Common myeloid progenitor, CD34-positive (primary cell): ENCODE measurements around the gene CAMKK1.

ENCODE experiments used
- CTCF ChIA-PET: fragments of 350-600 bp; sonication (Branson Sonifier 250); formaldehyde crosslinking; loops from one replicate; lab custom pipeline; 2021; ENCODE audit warnings: antibody characterized with exemption; lab: Charles Lee
- POLR2A ChIA-PET: fragments of 350-600 bp; sonication (Branson Sonifier 250); formaldehyde crosslinking; loops from one replicate; lab custom pipeline; 2021; ENCODE audit warnings: antibody characterized with exemption; lab: Charles Lee
- DNase-seq, 3 donors: peaks; one replicate each; pipeline versions ENCODE4 v3.0.0 to v3.0.0-alpha.2; 2013
- H3K27ac ChIP-seq, 2 experiments: 1 replicate in 1 of 2; 2 replicates in 1 of 2; pipeline ENCODE4 v1.7.0; 2013; ENCODE audit warnings: inconsistent platforms in 2 of 2, low read length in 2 of 2, mild to moderate bottlenecking in 2 of 2, low read depth in 1 of 2, moderate library complexity in 1 of 2; ENCODE audit not compliant: severe bottlenecking in 2 of 2, insufficient read depth in 1 of 2, poor library complexity in 1 of 2
- H3K27me3 ChIP-seq, 5 experiments: replicated peaks in 2 of 5; 1 replicate in 3 of 5; 2 replicates in 2 of 5; pipeline versions ENCODE4 v1.6.1 to v1.7.0; 2013; ENCODE audit warnings: low read length in 4 of 5, mild to moderate bottlenecking in 2 of 5, moderate library complexity in 2 of 5, inconsistent platforms in 1 of 5; ENCODE audit not compliant: insufficient read depth in 5 of 5, control insufficient read depth in 4 of 5
- H3K36me3 ChIP-seq, 4 experiments: 1 replicate in 2 of 4; 2 replicates in 2 of 4; pipeline versions ENCODE4 v1.6.1 to v1.7.0; 2013; ENCODE audit warnings: low read length in 3 of 4, control low read depth in 1 of 4, mild to moderate bottlenecking in 1 of 4; ENCODE audit not compliant: control insufficient read depth in 4 of 4, insufficient read depth in 4 of 4
- H3K4me1 ChIP-seq, 4 experiments: 1 replicate in 3 of 4; 2 replicates in 1 of 4; pipeline versions ENCODE4 v1.6.1 to v1.7.1; 2013; ENCODE audit warnings: low read length in 3 of 4, mild to moderate bottlenecking in 3 of 4, control low read depth in 1 of 4, inconsistent platforms in 1 of 4, moderate library complexity in 1 of 4; ENCODE audit not compliant: control insufficient read depth in 4 of 4, insufficient read depth in 4 of 4; ENCODE audit errors: control extremely low read depth in 1 of 4
- H3K4me3 ChIP-seq, 7 experiments: 1 replicate in 4 of 7; 2 replicates in 3 of 7; pipeline versions ENCODE4 v1.5.1 to v1.7.0; 2013; ENCODE audit warnings: mild to moderate bottlenecking in 7 of 7, low read length in 6 of 7, moderate library complexity in 6 of 7, inconsistent platforms in 2 of 7, low read depth in 2 of 7, control low read depth in 1 of 7; ENCODE audit not compliant: insufficient read depth in 4 of 7, control insufficient read depth in 1 of 7; ENCODE audit errors: extremely low read depth in 1 of 7
- H3K9me3 ChIP-seq, 5 experiments: 1 replicate in 4 of 5; 2 replicates in 1 of 5; pipeline versions ENCODE4 v1.6.1 to v1.7.1; 2013; ENCODE audit warnings: low read length in 4 of 5, mild to moderate bottlenecking in 2 of 5, inconsistent platforms in 1 of 5, low read depth in 1 of 5, moderate library complexity in 1 of 5; ENCODE audit not compliant: control insufficient read depth in 4 of 5, insufficient read depth in 2 of 5; ENCODE audit errors: control extremely low read depth in 1 of 5
- WGBS: methylation state at CpG from one replicate; pipeline ENCODE4 v1.1.5; 2013; ENCODE audit not compliant: insufficient coverage; 5-methylcytosine and 5-hydroxymethylcytosine counted together

Gene CAMKK1

GRCh38 chr17:3917391-3917931, 24.6 kb upstream of the CAMKK1 start:
- ChIA-PET POLR2A (interaction anchor here (0.7 to 2.8 kb wide), 4 partner anchors 18 to 89 kb away, joined by 3 to 13 read pairs (median 10); partner anchors contain the start of gene ATP2A3), CTCF (interaction anchor here (1.0 to 3.1 kb wide), 9 partner anchors 13 to 157 kb away, joined by 3 to 15 read pairs (median 3); no protein-coding TSS in a partner anchor)
- Histone ChIP-seq H3K4me1 (peaks cover 5 to 67% (median 61%) of the 10 kb centered on the region in 4 experiments), H3K9me3 (no peaks in the 10 kb centered on the region), H3K27me3 (no peaks in the 10 kb centered on the region), H3K36me3 (peaks cover 0 to 13% (median 2%) of the 10 kb centered on the region in 4 experiments), H3K4me3 (peak overlapping the region in 4 of 7 experiments; percentile 60 to 87 (median 82)), H3K27ac (peak overlapping the region; percentile 97 to 98)
- 11% methylated on average over 11 of the region's 11 CpGs for WGBS
- peak in 1 of 3 donors; percentile 38 for DNase-seq

- peaks cover 8 to 71% (median 66%) of the 10 kb centered on the region in 4 experiments for H3K4me1 ChIP-seq
- peak in 1 of 3 donors; percentile 58 for DNase-seq
- H3K27ac ChIP-seq = peak overlapping the region; percentile 97 to 98
- WGBS = 3% methylated on average over 9 of the region's 10 CpGs
- peak overlapping the region in 5 of 7 experiments; percentile 41 to 87 (median 80) for H3K4me3 ChIP-seq
- ChIA-PET CTCF (interaction anchor here (1.0 to 3.1 kb wide), 15 partner anchors 9 to 158 kb away, joined by 3 to 15 read pairs (median 4); partner anchors contain the start of gene ATP2A3), POLR2A (interaction anchor here (0.7 to 2.8 kb wide), 12 partner anchors 12 to 227 kb away, joined by 3 to 15 read pairs (median 7); partner anchors contain the start of gene ATP2A3)
- no peaks in the 10 kb centered on the region for H3K9me3 ChIP-seq
- H3K36me3 ChIP-seq = peaks cover 0 to 14% (median 2%) of the 10 kb centered on the region in 4 experiments
- no peaks in the 10 kb centered on the region for H3K27me3 ChIP-seq
Observed at GRCh38 chr17:3916825-3917224, 24.0 kb upstream of the CAMKK1 start.

GRCh38 chr17:3915995-3916696, 23.3 kb upstream of the CAMKK1 start, which contains the start of gene P2RX1:
TSS of gene P2RX1 (minus strand) at chr17:3916465. CDS start at chr17:3916225, 240 bp downstream.
- WGBS = under 1% methylated on average over 21 of the region's 28 CpGs
- Histone ChIP-seq H3K36me3 (peaks cover 0 to 14% (median 2%) of the 10 kb centered on the region in 4 experiments), H3K27me3 (no peaks in the 10 kb centered on the region), H3K4me1 (peaks cover 10 to 75% (median 72%) of the 10 kb centered on the region in 4 experiments), H3K4me3 (peak within 1 kb of the TSS; percentile 75 to 92 (median 83)), H3K27ac (peak within 1 kb of the TSS; percentile 97 to 98), H3K9me3 (no peaks in the 10 kb centered on the region)
- ChIA-PET POLR2A (interaction anchor here (0.6 to 2.8 kb wide), 13 partner anchors 11 to 1103 kb away, joined by 3 to 15 read pairs (median 6); partner anchors contain the start of gene ATP2A3), CTCF (interaction anchor here (0.9 to 3.1 kb wide), 17 partner anchors 9 to 95 kb away, joined by 3 to 15 read pairs (median 4); partner anchors contain the start of gene ATP2A3)
- DNase-seq = peak; percentile 96 to 99 (median 99)

- WGBS = 0% methylated on average over 9 of the region's 13 CpGs
- DNase-seq = no peak
- H3K4me3 ChIP-seq = peak overlapping the region; percentile 75 to 92 (median 83)
- peak overlapping the region; percentile 97 to 98 for H3K27ac ChIP-seq
- peaks cover 0 to 14% (median 2%) of the 10 kb centered on the region in 4 experiments for H3K36me3 ChIP-seq
- peaks cover 11 to 78% (median 76%) of the 10 kb centered on the region in 4 experiments for H3K4me1 ChIP-seq
- H3K9me3 ChIP-seq = no peaks in the 10 kb centered on the region
- ChIA-PET POLR2A (interaction anchor here (0.6 to 2.8 kb wide), 11 partner anchors 11 to 1103 kb away, joined by 3 to 15 read pairs (median 8); partner anchors contain the start of gene ATP2A3), CTCF (interaction anchor here (0.9 to 3.1 kb wide), 12 partner anchors 8 to 96 kb away, joined by 3 to 15 read pairs (median 4); partner anchors contain the start of gene ATP2A3)
- H3K27me3 ChIP-seq = no peaks in the 10 kb centered on the region
Observed at GRCh38 chr17:3915581-3915994, 22.7 kb upstream of the CAMKK1 start.

- ChIA-PET POLR2A (interaction anchor here (0.6 to 1.8 kb wide), 6 partner anchors 9 to 51 kb away, joined by 3 to 7 read pairs (median 4); partner anchors contain the start of genes ATP2A3 and CAMKK1), CTCF (interaction anchor here (0.6 to 4.9 kb wide), 27 partner anchors 9 to 177 kb away, joined by 3 to 37 read pairs (median 6); partner anchors contain the start of gene ATP2A3)
- peak; percentile 61 to 90 (median 87) for DNase-seq
- Histone ChIP-seq H3K27ac (peak overlapping the region; percentile 97 to 98), H3K36me3 (peaks cover 0 to 14% (median 2%) of the 10 kb centered on the region in 4 experiments), H3K4me3 (peak overlapping the region; percentile 75 to 92 (median 83)), H3K9me3 (no peaks in the 10 kb centered on the region), H3K27me3 (no peaks in the 10 kb centered on the region), H3K4me1 (peaks cover 11 to 83% (median 76%) of the 10 kb centered on the region in 4 experiments)
- WGBS = 12% methylated on average over 9 of the region's 10 CpGs
Observed at GRCh38 chr17:3914312-3914670, 21.4 kb upstream of the CAMKK1 start.

- peak; percentile 82 to 86 (median 86) for DNase-seq
- H3K36me3 ChIP-seq = peaks cover 0 to 14% (median 3%) of the 10 kb centered on the region in 4 experiments
- no peaks in the 10 kb centered on the region for H3K27me3 ChIP-seq
- peak overlapping the region; percentile 75 to 92 (median 83) for H3K4me3 ChIP-seq
- peak overlapping the region; percentile 97 to 98 for H3K27ac ChIP-seq
- CTCF ChIA-PET = interaction anchor here (0.6 to 4.9 kb wide), 30 partner anchors 8 to 176 kb away, joined by 3 to 37 read pairs (median 6); partner anchors contain the start of gene ATP2A3
- H3K9me3 ChIP-seq = no peaks in the 10 kb centered on the region
- peaks cover 11 to 77% (median 70%) of the 10 kb centered on the region in 4 experiments for H3K4me1 ChIP-seq
- WGBS = 29% methylated on average over 16 of the region's 17 CpGs
- POLR2A ChIA-PET = interaction anchor here (1.1 to 1.8 kb wide), 5 partner anchors 8 to 51 kb away, joined by 3 to 7 read pairs (median 4); partner anchors contain the start of gene ATP2A3
Observed at GRCh38 chr17:3913531-3914311, 20.9 kb upstream of the CAMKK1 start.
